NCI-H1105 treated with DMSO at 0.1 percent for 48 hours (cell line): Measurements from ENCODE around the gene ETFA.

Source experiments
- DNase-seq: peaks from one replicate; lab custom pipeline; 2025; lab: John Stamatoyannopoulos, UW

The ETFA gene

DNA sequence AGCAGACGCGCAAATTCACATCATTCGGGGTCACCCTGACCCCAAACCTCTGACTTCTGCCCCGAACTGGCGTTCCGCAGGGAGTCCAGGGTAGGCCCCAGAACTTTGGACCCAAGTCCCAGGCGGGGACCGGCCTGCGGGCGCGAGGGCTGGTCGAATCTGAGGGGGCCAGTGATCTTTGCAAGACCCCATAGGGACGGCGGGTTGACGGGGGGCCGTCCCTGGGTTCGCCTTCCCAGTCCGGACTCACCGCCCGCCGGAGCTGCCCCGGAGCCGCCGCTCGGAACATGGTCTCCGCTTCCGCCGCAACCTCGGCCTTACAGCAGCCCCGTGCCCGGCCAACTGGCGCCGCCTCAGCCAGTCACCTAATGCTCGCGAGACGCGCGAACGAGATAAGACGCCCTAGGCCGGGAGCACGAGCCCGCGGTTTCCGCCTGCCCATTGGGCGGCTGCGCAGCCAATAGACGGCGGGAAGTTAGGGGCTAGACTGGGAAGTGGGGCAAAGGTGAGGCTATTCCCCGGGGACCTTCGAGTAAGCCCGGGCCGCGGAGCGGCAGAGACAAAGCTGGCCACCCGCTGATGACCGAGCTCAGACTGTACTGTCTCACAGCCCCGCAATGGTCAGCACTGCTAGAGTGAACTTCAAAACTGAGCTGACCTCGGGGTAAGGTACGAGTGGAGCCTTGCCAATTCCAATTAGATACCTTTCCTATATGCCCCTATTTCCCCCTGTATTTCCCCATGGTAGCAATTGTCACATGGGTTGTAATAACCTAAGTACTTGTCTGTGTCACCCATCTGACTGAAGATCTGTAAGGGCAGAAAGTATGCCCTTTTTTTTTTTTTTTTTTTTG lies at the start of gene ETFA:
TSS of gene ETFA (minus strand) at position 370 of the 854 bp plus-strand sequence. CDS start at position 289, 81 bp downstream.
- peak; percentile 88 for DNase-seq

DNA sequence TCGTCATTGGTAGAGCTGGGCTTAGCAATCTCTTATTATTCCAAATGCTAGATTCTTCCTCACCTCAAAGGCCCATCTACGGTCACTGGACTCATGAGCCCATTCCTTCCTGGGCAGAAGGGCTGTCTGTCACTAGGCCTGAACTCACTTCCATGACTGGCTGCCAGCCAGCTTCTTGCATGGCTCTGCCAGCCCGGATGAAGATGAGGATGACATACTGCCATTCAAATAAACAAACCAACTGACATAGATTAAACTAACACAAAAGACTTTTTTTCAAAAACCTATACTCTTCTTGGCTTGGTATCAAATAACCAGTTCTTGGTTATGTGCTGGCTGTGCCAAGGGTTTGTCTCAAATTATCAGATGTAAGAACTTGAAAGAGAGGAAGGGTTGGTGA lies 49.1 kb upstream of the ETFA start:
- DNase-seq: no peak

GRCh38 chr15:76359152-76359551 lies 47.9 kb upstream of the ETFA start:
- no peak for DNase-seq

GRCh38 chr15:76358453-76358852 lies 47.2 kb upstream of the ETFA start:
- no peak for DNase-seq

- no peak for DNase-seq
These were observed 43.7 kb upstream of the ETFA start for GRCh38 chr15:76354823-76355440.

DNA sequence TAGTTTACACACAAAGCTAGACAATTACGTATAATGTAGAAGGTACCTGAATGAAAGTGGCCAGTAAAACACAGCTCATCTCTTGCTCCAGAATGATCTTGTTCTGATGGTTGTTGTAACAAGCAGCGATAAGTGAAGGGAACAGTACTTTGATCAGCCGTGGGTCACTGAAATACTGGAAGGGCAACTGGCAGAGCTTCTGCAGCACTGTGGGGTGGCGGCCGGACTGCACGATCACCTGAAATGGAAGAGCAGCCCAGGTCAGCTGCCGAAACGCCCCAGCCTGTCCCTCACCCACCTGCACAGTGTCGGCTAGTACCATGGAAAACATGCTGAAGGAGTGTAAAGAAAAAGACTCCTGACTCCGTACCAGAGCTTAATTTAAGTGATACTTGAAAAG lies 42.6 kb upstream of the ETFA start:
- no peak for DNase-seq

DNA sequence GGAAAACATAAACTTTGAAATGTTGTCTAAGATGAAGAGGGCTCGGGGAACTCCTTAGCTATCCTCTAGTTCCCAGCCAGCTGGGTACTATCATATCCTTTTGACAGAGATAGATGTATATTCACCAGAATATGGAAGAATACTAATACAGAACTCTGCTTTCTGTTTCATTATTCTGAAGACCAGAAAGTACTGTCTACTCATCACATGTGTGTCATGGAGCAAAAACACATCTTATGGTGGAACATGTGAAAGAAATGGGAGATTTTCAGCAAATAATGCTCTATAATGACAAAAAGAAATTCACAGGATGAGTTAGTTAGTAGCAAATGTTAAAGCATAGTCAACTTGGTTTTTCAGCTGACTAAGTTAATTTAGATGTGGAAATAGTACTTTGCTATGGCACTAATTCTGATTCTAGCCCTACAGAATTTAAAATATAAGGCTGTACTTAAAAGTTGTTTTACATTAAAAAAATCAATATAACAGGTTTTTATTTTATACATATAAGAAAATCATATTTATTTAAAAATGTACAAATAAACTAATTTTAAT lies 41.8 kb upstream of the ETFA start:
- no peak for DNase-seq

GRCh38 chr15:76349301-76350070 lies 38.2 kb upstream of the ETFA start:
- DNase-seq: no peak

- DNase-seq: no peak
These were observed 36.3 kb upstream of the ETFA start for GRCh38 chr15:76347482-76348055.

- DNase-seq: peak; percentile 17
These were observed 35.6 kb upstream of the ETFA start for GRCh38 chr15:76346669-76347481.

GRCh38 chr15:76345880-76346668 lies 34.8 kb upstream of the ETFA start:
- no peak for DNase-seq

DNA sequence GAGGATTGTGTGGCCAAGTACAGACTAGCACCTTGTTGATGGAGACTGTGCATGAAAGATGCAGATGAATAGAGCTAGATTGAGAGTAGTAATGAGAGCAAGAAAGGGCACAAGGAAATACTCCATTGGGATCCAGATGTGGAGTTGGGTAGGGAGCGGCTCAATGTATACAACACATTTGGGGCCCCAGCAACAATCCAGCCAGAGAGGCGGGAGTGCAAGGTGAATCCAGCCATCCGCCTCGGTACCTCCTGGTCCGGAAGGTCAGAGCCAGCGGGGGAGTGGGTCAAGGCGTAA lies 34.3 kb upstream of the ETFA start:
- DNase-seq: no peak

DNA sequence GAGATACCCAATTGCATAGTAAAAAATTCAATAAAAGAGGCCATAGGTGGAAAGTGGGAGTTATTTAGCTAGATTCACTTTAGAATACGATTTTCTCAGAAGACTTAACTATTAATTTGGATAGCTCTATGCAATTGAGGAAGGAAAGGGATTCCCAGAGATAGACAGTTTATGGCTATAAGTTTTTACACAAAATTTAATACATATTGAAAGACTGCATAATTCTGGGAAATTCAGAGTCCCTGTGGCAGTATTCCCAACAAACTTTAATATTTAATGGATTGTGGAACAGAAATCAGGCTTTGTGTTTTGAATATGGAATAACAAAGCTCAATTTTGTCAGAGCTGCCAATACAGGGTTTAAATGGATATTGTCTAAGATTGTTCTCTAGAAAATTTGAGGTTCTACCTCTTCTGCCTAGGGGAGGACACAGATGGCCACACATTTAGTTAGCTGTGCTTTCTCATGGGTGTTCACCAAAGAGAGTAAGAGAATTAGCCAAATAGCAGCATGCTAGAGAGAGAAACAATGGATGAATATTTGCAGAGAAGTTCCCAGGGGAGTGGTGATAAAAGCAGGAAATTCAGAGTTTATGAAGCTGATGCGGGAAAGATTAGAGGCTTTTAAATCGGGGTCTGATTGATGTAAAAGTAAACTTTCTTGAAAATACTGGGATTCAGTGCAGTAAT lies 33.8 kb upstream of the ETFA start:
- no peak for DNase-seq

GRCh38 chr15:76343313-76343996 lies 32.2 kb upstream of the ETFA start:
- no peak for DNase-seq

GRCh38 chr15:76342382-76343201 lies 31.3 kb upstream of the ETFA start:
- DNase-seq: no peak

- no peak for DNase-seq
These were observed 30.8 kb upstream of the ETFA start for GRCh38 chr15:76342058-76342381.

GRCh38 chr15:76341366-76342057 lies 30.2 kb upstream of the ETFA start:
- DNase-seq: no peak

DNA sequence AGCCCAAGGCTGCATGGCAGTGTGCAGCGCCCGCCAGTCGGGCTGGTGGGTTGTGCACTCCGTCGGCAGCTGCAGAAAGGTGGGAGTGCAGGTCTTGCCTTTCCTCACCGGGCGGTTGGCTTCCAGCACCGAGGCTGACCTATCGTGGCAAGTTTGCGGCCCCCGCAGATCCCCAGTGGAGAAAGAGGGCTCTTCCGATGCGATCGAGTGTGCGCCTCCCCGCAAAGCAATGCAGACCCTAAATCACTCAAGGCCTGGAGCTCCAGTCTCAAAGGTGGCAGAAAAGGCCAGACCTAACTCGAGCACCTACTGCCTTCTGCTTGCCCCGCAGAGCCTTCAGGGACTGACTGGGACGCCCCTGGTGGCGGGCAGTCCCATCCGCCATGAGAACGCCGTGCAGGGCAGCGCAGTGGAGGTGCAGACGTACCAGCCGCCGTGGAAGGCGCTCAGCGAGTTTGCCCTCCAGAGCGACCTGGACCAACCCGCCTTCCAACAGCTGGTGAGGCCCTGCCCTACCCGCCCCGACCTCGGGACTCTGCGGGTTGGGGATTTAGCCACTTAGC lies 29.6 kb upstream of the ETFA start:
- peak; percentile 8 for DNase-seq
